ENCODE measurements around the gene WWOX.

DNA sequence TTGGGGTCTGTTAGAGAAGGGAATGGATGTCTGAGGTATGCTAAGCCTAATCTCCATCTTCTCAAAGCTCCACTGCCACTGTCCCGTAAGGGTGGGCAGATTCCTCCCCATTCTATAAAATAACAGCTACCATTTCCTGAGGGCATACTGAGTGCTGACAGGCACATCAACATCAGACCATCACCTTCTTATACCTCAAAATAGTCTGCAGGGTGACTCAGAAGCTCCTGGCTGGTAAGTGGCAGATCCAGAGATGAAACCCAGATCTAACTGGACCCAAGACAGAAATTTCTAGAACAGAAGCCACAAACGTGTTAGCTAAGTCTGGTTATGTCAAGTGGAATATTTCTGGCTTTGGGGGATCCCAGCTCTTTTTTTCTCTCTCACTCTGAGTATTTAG lies 548.0 kb downstream of the WWOX start:
- TF ChIP-seq YY1 (IDR thresholded peaks at IDR 0.05; ENCODE audit: insufficient read depth, insufficient read length): no peak
- TF ChIP-seq ZNF274 (IDR thresholded peaks at IDR 0.05; ENCODE audit: low read depth, low read length): no peak

Measured in NT2/D1 (cell line).